ENCODE measurements around the gene PEAR1.

GRCh38 chr1:156949127-156949526 lies 55.6 kb downstream of the PEAR1 start:
- TF ChIP-seq CTCF (IDR thresholded peaks at IDR 0.05) (no peak), POLR2AphosphoS5 (IDR thresholded peaks at IDR 0.05) (no peak), EP300 (IDR thresholded peaks at IDR 0.05) (no peak)
